ENCODE measurements around the gene CMC2. TPM values are rescaled to one million over a fixed set of nuclear protein-coding genes. Genes with fewer than 3 reads are reported as not detected.

The CMC2 gene
- polyA plus RNA-seq, 1 donor from 2014 or later: 172 TPM

- Histone ChIP-seq H4K20me1 (ENCODE audit: insufficient read depth) (no peaks in the 10 kb centered on the region), H3F3A (ENCODE audit: insufficient read depth, low read length, poor library complexity, severe bottlenecking) (no peaks in the 10 kb centered on the region), H3K27me3 (ENCODE audit: insufficient read depth, low read depth, low read length) (no peaks in the 10 kb centered on the region), H2AFZ (ENCODE audit: low read depth, low read length) (no peak overlapping the region), H3K79me2 (replicated peaks; ENCODE audit: insufficient read depth, low read length) (no peaks in the 10 kb centered on the region), H3K9me3 (ENCODE audit: low read length) (no peaks in the 10 kb centered on the region), H3K9me2 (ENCODE audit: insufficient read depth, low read length) (no peaks in the 10 kb centered on the region), H3K4me3 (ENCODE audit: low read length) (no peak overlapping the region), H3K9ac (ENCODE audit: low read length) (no peak overlapping the region), H3K27ac (ENCODE audit: low read length) (no peak overlapping the region), H3K4me2 (ENCODE audit: low read length) (no peak overlapping the region), H3K36me3 (ENCODE audit: insufficient read depth, low read length) (no peaks in the 10 kb centered on the region)
- TF ChIP-seq CTCF (IDR thresholded peaks at IDR 0.05; ENCODE audit: poor library complexity, severe bottlenecking): no peak
- TF ChIP-seq EZH2 (IDR thresholded peaks at IDR 0.05; ENCODE audit: borderline replicate concordance, insufficient read depth, low read length, poor library complexity, severe bottlenecking): no peak
- no peak for TF ChIP-seq EP300 (conservative IDR thresholded peaks at IDR 0.05; ENCODE audit: poor library complexity, severe bottlenecking)
- TF ChIP-seq REST (IDR thresholded peaks at IDR 0.05; ENCODE audit: borderline replicate concordance): no peak
- TF ChIP-seq TAF1 (IDR thresholded peaks at IDR 0.05; ENCODE audit: low read depth): no peak
- TF ChIP-seq POLR2AphosphoS5 (IDR thresholded peaks at IDR 0.05): no peak
- TF ChIP-seq RAD21 (conservative IDR thresholded peaks at IDR 0.05): no peak
- TF ChIP-seq SMC3 (conservative IDR thresholded peaks at IDR 0.05; ENCODE audit: poor library complexity): no peak
- TF ChIP-seq MXI1 (conservative IDR thresholded peaks at IDR 0.05; ENCODE audit: poor library complexity, severe bottlenecking): no peak
Observed at GRCh38 chr16:80966617-80967016, 40.1 kb downstream of the CMC2 start.

GRCh38 chr16:80964351-80964750 lies 42.3 kb downstream of the CMC2 start:
- TF ChIP-seq EP300 (conservative IDR thresholded peaks at IDR 0.05; ENCODE audit: poor library complexity, severe bottlenecking): no peak
- TF ChIP-seq EZH2 (IDR thresholded peaks at IDR 0.05; ENCODE audit: borderline replicate concordance, insufficient read depth, low read length, poor library complexity, severe bottlenecking): no peak
- TF ChIP-seq POLR2AphosphoS5 (IDR thresholded peaks at IDR 0.05): no peak
- no peak for TF ChIP-seq CTCF (IDR thresholded peaks at IDR 0.05; ENCODE audit: poor library complexity, severe bottlenecking)
- no peak for TF ChIP-seq SMC3 (conservative IDR thresholded peaks at IDR 0.05; ENCODE audit: poor library complexity)
- TF ChIP-seq REST (IDR thresholded peaks at IDR 0.05; ENCODE audit: borderline replicate concordance): no peak
- no peak for TF ChIP-seq RAD21 (conservative IDR thresholded peaks at IDR 0.05)
- no peak for TF ChIP-seq TAF1 (IDR thresholded peaks at IDR 0.05; ENCODE audit: low read depth)
- no peak for TF ChIP-seq MXI1 (conservative IDR thresholded peaks at IDR 0.05; ENCODE audit: poor library complexity, severe bottlenecking)

More at GRCh38 chr16:80964351-80964750, 42.3 kb downstream of the CMC2 start:
- no peaks in the 10 kb centered on the region for H3K79me2 ChIP-seq (replicated peaks; ENCODE audit: insufficient read depth, low read length)
- H3K36me3 ChIP-seq (ENCODE audit: insufficient read depth, low read length): no peaks in the 10 kb centered on the region
- H3K27ac ChIP-seq (ENCODE audit: low read length): no peak overlapping the region
- H3K9ac ChIP-seq (ENCODE audit: low read length): no peak overlapping the region
- H3K4me2 ChIP-seq (ENCODE audit: low read length): no peak overlapping the region
- no peak overlapping the region for H3K4me3 ChIP-seq (ENCODE audit: low read length)
- no peaks in the 10 kb centered on the region for H4K20me1 ChIP-seq (ENCODE audit: insufficient read depth)
- no peaks in the 10 kb centered on the region for H3F3A ChIP-seq (ENCODE audit: insufficient read depth, low read length, poor library complexity, severe bottlenecking)
- H2AFZ ChIP-seq (ENCODE audit: low read depth, low read length): no peak overlapping the region
- peaks cover 9% of the 10 kb centered on the region for H3K9me3 ChIP-seq (ENCODE audit: low read length)
- no peaks in the 10 kb centered on the region for H3K27me3 ChIP-seq (ENCODE audit: insufficient read depth, low read depth, low read length)
- H3K9me2 ChIP-seq (ENCODE audit: insufficient read depth, low read length): no peaks in the 10 kb centered on the region
